IPS DF 19.7 (cell line): ENCODE results near the gene RNF224.

Source experiments
- DNase-seq: peaks from one replicate; pipeline ENCODE4 v3.0.0-alpha.2; 2013; ENCODE audit warnings: low read depth, low spot score

Gene RNF224

GRCh38 chr9:137273611-137274320, 46.5 kb downstream of the RNF224 start:
- no peak for DNase-seq

GRCh38 chr9:137275203-137275587, 47.9 kb downstream of the RNF224 start:
- no peak for DNase-seq

GRCh38 chr9:137275588-137276472, 48.5 kb downstream of the RNF224 start:
- no peak for DNase-seq

GRCh38 chr9:137276473-137277328, 49.4 kb downstream of the RNF224 start:
- no peak for DNase-seq

- no peak for DNase-seq
Observed at GRCh38 chr9:137277329-137278041, 50.2 kb downstream of the RNF224 start, which contains the start of gene TOR4A. TOR4A (plus strand) TSS chr9:137277726; CDS start chr9:137278690, 964 bp downstream.

- DNase-seq = no peak
Observed at GRCh38 chr9:137278061-137278701, 50.9 kb downstream of the RNF224 start.
